A549 (cell line): ENCODE measurements around the gene GRAMD2A. TPM values are rescaled to one million over a fixed set of nuclear protein-coding genes. Genes with fewer than 3 reads are reported as not detected.

Experiments used
- polyA plus RNA-seq, 4 experiments: library from polyadenylated mRNA; depleted of rRNA in 3 of 4; stranded (reverse); fragments of >200 nt; fragmentation: RNase III in 1 of 4; extraction: RNeasy Plus Mini Kit Qiagen cat#74134 plus additional on column Dnase treatment in 1 of 4; gene quantifications; 2 replicates in 3 of 4; 3 replicates in 1 of 4; pipeline ENCODE4 v1.2.3, GENCODE V29; 2011 to 2017

The GRAMD2A gene
- polyA plus RNA-seq, 2 of the 4 experiments (the other 2 are of a cell fraction) = 0.41 TPM; not detected in 1

Other genes with a start within 250 kb of the GRAMD2A start
- gene MYO9A, start 79.6 kb downstream of the GRAMD2A start, polyA plus RNA-seq (2011; rRNA removed) = 21.9 and 26.7 TPM in 2 replicates
- 5.6 to 7.6 TPM (median 5.9 TPM) in 3 replicates for gene MYO9A, start 79.6 kb downstream of the GRAMD2A start, polyA plus RNA-seq (2017; fragmentation: RNase III; extraction: RNeasy Plus Mini Kit Qiagen cat#74134 plus additional on column Dnase treatment)
- gene SENP8, start 79.4 kb downstream of the GRAMD2A start, polyA plus RNA-seq (2011; rRNA removed) = 3.7 and 6.1 TPM in 2 replicates
- 0.98 to 1.3 TPM (median 1.2 TPM) in 3 replicates for gene SENP8, start 79.4 kb downstream of the GRAMD2A start, polyA plus RNA-seq (2017; fragmentation: RNase III; extraction: RNeasy Plus Mini Kit Qiagen cat#74134 plus additional on column Dnase treatment)
- 2,741 and 3,443 TPM in 2 replicates for gene PKM, start 33.4 kb upstream of the GRAMD2A start, polyA plus RNA-seq (2011; rRNA removed)
- 3,389 to 3,848 TPM (median 3,810 TPM) in 3 replicates for gene PKM, start 33.4 kb upstream of the GRAMD2A start, polyA plus RNA-seq (2017; fragmentation: RNase III; extraction: RNeasy Plus Mini Kit Qiagen cat#74134 plus additional on column Dnase treatment)
- gene PARP6, start 74.8 kb upstream of the GRAMD2A start, polyA plus RNA-seq (2011; rRNA removed) = 167 and 197 TPM in 2 replicates
- 70.3 to 83.3 TPM (median 78.0 TPM) in 3 replicates for gene PARP6, start 74.8 kb upstream of the GRAMD2A start, polyA plus RNA-seq (2017; fragmentation: RNase III; extraction: RNeasy Plus Mini Kit Qiagen cat#74134 plus additional on column Dnase treatment)
- gene CELF6, start 122.4 kb upstream of the GRAMD2A start, polyA plus RNA-seq (2011; rRNA removed) = 0.16 and 0.24 TPM in 2 replicates
- 0.14 TPM in 1 of 3 replicates, not detected in the others for gene CELF6, start 122.4 kb upstream of the GRAMD2A start, polyA plus RNA-seq (2017; fragmentation: RNase III; extraction: RNeasy Plus Mini Kit Qiagen cat#74134 plus additional on column Dnase treatment)
- 148 and 180 TPM in 2 replicates for gene HEXA, start 178.2 kb upstream of the GRAMD2A start, polyA plus RNA-seq (2011; rRNA removed)
- gene HEXA, start 178.2 kb upstream of the GRAMD2A start, polyA plus RNA-seq (2017; fragmentation: RNase III; extraction: RNeasy Plus Mini Kit Qiagen cat#74134 plus additional on column Dnase treatment) = 104 to 112 TPM (median 106 TPM) in 3 replicates
- not detected in 2 replicates for gene TMEM202, start 200.5 kb upstream of the GRAMD2A start, polyA plus RNA-seq (2011; rRNA removed)
- gene TMEM202, start 200.5 kb upstream of the GRAMD2A start, polyA plus RNA-seq (2017; fragmentation: RNase III; extraction: RNeasy Plus Mini Kit Qiagen cat#74134 plus additional on column Dnase treatment) = not detected in 3 replicates